GM18520 (cell line): ENCODE results near the gene KRAS.
"Not testable (repeated sequence)": the region's sequence is repeated elsewhere in the genome, so short reads cannot be mapped to it uniquely, and the experiment has no call there.

ENCODE experiments used
- ATAC-seq: cut with Tn5 transposase; IDR thresholded peaks from one replicate; pipeline ENCODE4 v1.9.1; 2021; ENCODE audit not compliant: unreplicated experiment

The KRAS gene

DNA sequence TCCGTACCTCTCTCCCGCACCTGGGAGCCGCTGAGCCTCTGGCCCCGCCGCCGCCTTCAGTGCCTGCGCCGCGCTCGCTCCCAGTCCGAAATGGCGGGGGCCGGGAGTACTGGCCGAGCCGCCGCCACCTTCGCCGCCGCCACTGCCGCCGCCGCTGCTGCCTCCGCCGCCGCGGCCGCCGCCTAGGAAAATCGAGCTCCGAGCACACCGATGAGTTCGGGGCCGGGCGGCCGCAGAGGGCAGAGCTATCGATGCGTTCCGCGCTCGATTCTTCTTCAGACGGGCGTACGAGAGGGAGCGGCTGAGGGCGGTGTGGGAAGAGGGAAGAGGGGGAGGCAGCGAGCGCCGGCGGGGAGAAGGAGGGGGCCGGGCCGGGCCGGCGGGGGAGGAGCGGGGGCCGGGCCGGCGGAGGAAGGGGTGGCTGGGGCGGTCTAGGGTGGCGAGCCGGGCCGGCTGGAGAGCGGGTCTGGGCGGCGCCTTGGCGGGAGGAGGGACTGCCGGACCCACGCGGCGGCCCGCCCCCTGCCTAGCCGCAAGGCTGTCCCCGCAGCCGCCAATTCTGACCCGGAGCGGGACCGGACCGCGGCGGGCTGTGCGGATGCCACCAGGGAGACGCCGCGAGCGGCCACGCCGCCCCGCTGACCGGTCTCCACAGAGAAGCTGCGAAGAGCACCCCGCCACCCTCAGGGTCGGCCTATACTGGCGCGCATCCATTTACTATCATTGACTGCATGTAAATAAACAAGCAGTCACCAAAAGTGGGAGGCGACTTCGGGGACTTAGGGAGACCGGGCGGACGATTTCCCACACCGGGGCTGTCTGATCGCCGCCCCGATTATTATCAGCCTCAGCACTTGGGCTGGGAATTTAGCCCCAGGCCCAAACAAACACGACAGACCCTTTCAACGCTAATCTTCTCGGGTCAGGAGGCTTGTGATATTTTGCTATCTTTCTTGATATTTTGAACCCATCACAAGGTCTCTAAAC lies at the start of gene KRAS:
TSS of gene KRAS (minus strand) at position 186 of the 987 bp plus-strand sequence.
- ATAC-seq: peak; percentile 78

- no peak for ATAC-seq
These were observed 45.7 kb upstream of the KRAS start for GRCh38 chr12:25296381-25296780.

GRCh38 chr12:25295361-25295760 lies 44.6 kb upstream of the KRAS start:
- ATAC-seq: no peak

DNA sequence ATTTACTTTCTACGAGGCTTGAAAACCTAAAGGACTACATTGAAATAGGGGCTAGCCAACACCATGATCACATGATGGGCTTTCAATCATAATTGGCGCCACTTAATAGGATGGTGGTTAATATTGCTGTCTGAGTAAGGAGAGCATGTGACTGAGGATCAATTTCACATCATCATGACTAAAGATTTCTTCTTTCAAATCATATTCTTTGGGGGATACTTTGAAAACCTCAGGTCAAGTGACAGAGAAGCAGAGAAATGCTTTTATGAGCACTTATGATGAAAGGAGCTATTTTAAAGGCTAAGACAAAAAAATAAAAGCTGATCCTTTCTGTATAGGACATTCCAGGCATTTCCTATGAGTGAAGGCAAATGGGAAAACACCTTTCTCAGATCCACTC lies 42.9 kb upstream of the KRAS start:
- ATAC-seq: no peak

DNA sequence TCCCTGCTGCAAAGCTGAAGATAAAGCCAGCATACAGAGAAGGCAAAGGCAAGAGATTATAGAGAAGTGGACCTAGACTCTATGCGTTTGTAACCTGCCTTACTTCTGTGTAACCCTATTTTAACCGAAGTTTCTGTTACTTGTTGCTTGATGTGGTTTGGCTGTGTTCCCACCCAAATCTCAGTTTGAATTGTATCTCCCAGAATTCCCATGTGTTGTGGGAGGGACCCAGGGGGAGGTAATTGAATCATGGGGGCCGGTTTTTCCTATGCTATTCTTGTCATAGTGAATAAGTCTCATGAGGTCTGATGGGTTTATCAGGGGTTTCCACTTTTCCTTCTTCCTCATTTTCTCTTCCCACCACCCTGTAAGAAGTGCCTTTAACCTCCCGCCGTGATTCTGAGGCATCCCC lies 42.1 kb upstream of the KRAS start:
- not testable (repeated sequence) for ATAC-seq

GRCh38 chr12:25287610-25288009 lies 36.9 kb upstream of the KRAS start:
- no peak for ATAC-seq

DNA sequence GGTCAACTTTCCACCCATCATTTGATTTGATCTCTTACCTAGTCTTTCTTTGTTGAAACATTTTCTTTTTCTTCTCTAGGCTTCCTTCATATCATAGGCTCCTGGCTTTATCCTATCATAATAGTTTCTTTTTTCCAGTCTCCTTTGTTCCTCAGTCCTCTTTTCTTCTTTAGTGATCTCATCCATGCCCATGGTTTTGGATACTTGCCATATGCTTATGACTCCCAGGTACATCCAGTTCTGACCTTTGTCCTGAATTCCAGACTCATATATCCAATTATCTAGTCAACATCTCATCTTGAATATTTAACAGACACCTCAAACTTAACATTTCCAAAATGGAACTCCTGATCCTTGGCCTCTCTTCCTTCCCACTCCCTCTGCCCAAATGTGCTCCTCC lies 36.1 kb upstream of the KRAS start:
- no peak for ATAC-seq

DNA sequence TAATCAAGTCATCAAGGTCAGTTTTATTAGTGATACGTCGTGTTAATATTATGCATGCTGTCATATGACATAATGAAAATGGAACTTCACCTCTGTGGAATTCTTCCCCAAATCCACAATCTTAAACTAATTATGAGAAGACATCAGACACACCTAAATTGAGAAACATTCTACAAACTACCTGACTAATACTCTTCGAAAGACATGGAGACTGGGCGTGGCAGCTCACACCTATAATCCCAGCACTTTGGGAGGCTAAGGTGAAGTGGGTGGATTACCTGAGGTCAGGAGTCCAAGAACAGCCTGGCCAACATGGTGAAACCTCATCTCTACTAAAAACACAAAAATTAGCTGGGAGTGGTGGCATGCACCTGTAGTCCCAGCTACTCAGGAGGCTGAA lies 33.3 kb upstream of the KRAS start:
- no peak for ATAC-seq

DNA sequence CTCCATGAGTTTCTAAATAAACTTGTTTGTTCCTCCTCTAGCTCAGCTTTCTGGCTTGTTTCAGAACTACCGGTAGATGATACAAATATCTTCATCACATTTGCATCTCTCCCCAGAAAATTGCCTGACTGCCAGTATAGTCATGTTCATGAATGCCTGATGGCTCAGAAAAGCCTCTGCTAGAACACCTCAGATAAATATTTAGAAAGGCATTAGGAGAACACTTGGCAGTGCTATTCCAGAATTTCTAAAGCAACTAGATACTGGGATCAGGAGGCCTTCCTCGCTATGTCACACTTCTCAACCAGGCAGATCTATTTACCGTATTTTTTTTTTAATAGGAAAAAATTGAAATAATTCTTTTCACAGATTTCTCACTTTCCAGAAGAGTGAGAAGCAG lies 32.3 kb upstream of the KRAS start:
- no peak for ATAC-seq

- ATAC-seq: no peak
These were observed 29.4 kb upstream of the KRAS start for GRCh38 chr12:25280082-25280481.

DNA sequence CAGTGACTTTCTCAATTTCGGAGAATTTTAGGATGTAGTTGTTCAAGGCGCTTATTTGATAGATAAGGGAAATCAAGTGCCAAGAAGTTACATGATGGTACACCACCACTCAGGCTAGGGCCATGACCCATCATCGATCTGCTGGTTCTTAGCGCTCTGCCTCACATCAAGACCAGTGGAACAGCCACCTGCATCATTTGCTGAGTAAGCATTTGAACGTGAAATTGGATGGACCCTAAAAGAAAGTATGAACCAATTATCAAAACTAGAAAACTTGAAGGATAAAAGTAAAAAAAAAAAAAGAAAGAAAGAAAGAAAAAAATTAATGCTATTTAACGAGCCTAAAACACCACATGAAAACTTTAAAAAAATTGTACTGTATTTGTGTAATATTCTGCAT lies 27.5 kb upstream of the KRAS start:
- no peak for ATAC-seq

DNA sequence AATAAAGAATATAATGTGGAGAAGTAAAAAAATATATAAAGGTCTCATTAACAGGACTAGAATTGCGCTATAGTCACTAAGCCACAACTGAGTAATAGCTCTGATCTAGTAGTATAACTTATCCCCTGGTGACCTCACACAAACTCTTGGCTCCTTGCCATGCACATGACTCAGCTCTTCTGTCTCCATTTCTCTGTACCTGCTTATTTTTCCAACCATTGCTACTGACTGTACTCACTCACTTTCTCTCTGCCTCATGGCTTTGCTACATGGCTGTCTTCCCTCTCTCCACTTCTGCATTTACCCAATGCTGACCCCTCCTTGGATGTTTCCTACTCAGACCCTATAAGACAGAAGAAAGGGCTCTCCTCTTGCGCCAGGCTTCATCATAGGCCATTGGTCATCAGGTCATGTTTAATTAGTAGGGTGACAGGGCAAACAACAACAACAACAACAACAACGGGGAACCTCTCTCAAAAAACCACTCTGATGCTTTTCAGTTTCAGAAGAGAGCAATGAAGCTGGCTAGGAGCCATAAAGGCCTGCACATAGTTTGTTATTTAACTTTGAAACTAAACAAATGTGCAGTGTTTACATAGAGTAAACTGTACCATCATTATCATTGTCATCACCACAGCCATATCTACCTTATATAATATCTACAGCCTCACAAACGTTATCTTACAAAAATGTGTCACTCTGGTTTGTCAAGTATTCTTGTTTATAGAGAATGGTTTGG lies 25.6 kb upstream of the KRAS start:
- no peak for ATAC-seq

- ATAC-seq: no peak
These were observed 20.9 kb upstream of the KRAS start for GRCh38 chr12:25271486-25272098.

DNA sequence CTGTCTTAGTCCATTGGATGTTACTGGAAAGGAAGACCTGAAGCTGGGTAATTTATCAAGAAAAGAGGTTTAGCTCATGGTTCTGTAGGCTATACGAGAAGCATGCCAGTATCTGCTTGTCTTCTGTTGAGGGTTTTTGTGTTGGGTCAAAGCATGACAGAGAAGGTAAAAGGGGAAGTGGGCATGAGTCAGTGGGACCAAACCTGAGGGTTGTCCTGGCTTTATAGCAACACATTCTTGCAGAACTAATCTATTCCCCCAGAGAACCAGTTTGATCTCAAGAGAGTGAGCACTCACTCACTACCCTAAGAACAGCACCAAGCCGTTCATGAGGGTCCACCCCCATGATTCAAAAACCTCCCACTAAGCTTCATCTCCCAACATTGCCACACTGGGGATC lies 19.0 kb upstream of the KRAS start:
- ATAC-seq: no peak

DNA sequence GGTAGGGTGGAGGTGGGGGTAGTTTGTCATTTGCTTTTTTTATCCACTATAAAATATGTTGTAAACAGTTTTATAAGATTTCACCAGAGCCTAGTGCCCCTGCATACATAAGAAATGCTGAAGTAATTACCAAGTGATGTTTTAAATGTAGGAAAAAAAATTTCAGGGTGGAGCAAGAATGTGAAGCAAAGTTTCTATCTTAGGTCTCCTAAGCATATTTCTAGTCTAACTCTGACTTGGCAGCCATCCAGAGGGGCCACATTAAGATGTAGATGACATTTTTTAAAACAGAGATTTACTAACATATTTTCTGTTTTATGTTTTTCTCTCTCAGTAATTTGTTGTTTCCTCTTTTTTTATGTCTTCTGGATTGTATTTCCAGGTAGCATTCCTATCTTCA lies 15.8 kb upstream of the KRAS start:
- ATAC-seq: no peak

- ATAC-seq: no peak
These were observed 14.1 kb upstream of the KRAS start for GRCh38 chr12:25264862-25265261.

GRCh38 chr12:25264114-25264513 lies 13.4 kb upstream of the KRAS start:
- no peak for ATAC-seq

DNA sequence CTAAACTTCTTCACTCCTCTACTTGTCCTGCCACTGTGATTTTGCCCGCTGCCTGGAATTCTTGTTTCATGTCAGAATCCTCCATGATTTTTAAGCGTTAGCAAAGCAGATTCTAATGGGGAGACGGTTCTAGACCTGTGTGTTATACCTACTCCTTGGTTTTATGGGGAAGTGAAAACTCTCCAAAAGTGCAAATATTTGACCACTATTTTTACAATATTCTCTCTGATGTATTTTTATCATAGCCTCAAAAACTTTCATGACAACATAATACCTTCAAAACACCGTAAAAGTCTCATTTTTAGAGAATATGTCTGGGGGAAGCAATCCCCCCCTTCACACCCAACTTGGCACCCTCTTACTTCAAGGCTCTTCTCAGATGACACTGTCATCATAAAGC lies 12.9 kb upstream of the KRAS start:
- ATAC-seq: no peak

DNA sequence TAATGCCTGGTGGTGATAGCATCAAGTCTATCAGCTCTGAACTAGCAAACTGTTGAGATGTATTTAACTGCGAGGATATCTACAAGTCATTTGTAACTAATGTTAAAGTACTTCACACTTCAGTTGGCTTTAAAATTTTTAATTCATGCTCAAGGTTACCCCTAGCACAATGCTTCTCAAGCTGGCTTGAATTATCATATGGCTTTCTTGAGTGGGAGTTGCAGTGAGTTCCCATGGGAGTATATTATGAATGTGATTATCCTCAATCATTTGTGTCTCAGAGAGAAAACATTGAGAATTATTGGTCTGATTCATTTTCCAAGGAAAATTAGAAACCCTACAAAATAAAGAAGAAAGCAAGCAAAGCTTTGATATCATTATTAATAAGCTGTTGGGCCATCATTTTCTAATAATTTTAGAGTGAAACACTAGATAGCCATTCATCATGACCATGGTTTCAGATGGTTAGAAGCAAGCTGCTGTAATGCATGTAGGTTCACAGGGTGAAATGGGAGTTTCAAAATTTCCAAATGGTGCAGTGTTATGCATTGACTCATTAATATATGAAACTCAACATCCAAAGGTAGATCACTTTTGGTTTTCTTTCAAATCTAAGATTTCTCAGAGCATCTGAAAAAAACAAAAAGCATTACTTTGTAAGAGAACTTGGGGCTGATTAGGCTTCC lies 11.8 kb upstream of the KRAS start:
- ATAC-seq: no peak

- no peak for ATAC-seq
These were observed 7.0 kb upstream of the KRAS start for GRCh38 chr12:25257590-25258324.
